T follicular helper cell (primary cell): ENCODE measurements around the gene NLGN1.

Source experiments
- DNase-seq: peaks from one replicate; pipeline ENCODE4 v3.0.0-alpha.2; 2020; ENCODE audit warnings: low read depth

NLGN1 gene

DNA sequence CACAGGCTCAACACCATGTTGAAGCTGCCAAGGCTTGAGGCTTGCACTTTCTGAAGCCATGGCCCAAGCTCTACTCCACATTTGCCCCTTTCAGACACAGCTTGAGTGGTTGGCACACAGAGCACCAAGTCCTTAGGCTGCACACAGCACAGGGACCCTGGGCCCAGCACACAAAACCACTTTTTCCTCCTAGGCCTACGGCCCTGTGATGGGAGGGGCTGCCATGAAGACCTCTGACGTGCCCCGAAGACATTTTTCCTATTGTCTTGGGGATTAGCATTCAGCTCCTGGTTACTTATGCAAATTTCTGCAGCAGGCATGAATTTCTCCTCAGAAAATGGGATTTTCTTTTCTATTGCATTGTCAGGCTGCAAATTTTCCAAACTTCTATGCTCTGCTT is 445.5 kb downstream of the NLGN1 start:
- DNase-seq = no peak

DNA sequence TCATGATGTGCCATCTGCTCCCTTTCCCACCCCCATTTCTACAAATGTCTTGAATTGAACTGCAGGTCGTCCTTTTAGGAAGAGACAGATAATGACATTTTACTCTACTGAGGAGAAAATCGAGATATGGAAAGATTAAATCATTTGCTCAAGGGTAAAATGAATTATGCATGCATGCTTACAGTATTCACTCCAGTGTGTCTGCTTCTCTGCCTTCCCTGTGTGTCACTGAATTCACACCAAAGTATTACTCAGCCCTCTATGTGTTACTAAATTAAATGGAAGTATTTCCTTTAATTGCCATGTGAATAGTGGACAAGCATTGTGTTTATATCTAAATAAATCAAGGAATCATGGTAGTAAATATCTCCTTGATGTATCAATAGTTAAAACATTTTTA is 449.0 kb downstream of the NLGN1 start:
- DNase-seq = no peak

GRCh38 chr3:173849489-173849888 is 451.9 kb downstream of the NLGN1 start:
- no peak for DNase-seq

DNA sequence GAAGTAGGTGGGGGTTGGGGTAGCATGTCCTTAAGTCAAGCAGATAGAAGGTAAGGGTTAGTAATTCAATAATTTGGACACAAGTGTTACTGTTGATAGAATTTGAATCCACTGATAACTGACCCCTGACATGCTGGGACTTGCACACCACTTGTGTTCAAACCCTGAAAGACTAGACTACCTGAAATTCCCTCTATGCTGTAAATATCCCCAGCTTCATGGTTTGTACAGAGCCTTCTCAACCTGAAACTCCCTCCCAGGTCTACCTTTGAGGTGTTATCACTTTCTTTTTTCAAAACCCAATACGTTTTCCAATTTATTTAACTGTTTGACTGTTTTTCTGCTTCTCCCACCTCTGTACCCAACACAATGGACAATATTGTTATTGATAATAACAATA is 459.6 kb downstream of the NLGN1 start:
- no peak for DNase-seq

DNA sequence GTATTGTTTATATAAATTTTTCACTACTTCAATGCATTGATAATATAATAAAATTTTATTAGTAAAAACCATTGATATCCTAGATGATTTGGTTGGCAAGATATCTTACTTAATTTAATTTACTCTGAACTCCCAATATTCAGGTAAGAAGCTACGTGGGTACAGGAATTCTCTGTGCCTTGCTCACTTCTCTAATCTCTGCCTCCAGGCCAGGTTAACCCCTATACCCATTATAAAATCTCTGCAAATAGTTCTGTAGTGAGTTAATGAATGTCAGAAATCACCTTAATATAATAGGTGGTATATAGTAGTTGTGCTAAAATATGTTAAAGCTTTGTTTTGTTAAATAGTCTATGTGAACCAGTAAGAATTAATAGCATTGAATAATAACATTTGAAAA is 465.2 kb downstream of the NLGN1 start:
- no peak for DNase-seq

GRCh38 chr3:173863551-173863950 is 466.0 kb downstream of the NLGN1 start:
- no peak for DNase-seq

- no peak for DNase-seq
These were observed 468.5 kb downstream of the NLGN1 start for GRCh38 chr3:173865900-173866498.

GRCh38 chr3:173869766-173870165 is 472.2 kb downstream of the NLGN1 start:
- no peak for DNase-seq

DNA sequence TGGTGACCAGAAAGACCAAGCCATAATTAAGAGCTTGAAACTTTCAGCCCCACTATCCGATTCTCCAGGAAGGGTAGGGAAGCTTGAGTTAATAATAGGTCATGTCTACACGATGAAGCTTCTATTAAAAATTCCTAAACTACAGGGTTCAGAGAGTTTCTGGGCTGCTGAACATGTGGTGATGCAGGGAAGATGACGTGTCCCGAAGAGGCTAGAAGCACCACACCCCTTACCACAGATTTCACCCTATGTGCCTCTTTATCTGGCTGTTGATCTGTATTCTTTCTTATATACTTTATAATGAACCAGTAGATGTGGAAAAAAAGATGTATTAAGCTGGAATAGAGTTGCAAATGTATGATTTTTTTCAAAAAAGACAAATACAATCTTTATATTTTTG is 473.4 kb downstream of the NLGN1 start:
- no peak for DNase-seq

DNA sequence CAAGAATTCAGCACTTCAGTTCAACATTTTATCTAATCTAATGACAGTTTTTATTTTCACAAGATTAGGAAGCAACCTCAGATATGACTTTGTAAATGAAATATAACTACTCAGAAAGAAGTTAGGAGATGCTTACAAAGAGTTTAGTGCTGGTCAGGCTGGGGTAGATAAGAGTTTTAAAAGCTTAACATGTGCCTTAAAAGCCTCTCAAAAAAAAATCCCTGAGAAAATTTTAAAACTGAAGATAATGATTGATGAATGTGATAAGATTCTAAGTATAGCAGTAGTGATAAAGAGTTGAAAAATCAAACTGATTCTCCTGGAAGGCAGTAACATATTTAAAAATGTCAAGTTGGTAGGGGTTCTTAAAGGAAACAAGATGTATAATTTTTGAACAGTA is 478.2 kb downstream of the NLGN1 start:
- DNase-seq = no peak

- no peak for DNase-seq
These were observed 478.9 kb downstream of the NLGN1 start for GRCh38 chr3:173876476-173876875.

- DNase-seq = no peak
These were observed 490.3 kb downstream of the NLGN1 start for GRCh38 chr3:173887888-173888287.

DNA sequence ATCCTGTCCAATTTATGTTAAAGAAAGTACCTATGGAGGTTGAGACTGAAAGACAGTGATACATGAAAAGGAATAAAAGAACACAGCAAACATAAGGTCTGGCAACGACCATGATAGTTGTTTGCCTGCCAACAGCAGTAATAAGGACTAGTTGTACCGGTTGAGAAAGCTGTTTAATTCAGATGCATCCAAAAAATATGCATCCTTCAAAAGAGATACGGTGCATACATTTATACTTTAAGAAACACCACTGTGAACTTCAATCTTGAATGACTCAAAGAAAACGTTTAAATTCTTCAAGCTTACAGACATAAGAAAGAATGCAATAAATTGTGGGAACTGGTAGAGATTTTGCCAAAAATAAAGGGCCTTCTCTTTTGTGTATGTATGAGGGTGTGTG is 492.1 kb downstream of the NLGN1 start:
- DNase-seq = no peak

DNA sequence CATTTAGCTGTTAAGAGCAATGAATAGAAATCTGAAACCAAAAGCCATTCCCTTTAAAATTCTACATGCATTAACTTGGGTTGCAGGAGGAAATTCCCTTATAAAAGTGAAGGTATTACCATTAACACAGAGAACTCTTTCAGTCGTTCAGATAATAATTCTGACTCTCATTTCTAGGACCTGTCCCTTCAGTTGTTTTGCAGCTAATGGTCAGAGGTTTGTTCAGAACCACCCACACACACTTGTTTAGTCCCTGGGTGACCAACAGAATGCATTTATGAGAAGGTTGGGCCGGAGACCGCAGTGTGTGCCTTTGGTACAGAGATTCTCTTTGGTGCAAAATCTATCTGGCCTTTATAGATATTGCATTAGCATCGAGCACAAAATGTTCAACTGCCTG is 492.5 kb downstream of the NLGN1 start:
- no peak for DNase-seq

GRCh38 chr3:173891272-173892100 is 493.9 kb downstream of the NLGN1 start:
- DNase-seq = no peak

DNA sequence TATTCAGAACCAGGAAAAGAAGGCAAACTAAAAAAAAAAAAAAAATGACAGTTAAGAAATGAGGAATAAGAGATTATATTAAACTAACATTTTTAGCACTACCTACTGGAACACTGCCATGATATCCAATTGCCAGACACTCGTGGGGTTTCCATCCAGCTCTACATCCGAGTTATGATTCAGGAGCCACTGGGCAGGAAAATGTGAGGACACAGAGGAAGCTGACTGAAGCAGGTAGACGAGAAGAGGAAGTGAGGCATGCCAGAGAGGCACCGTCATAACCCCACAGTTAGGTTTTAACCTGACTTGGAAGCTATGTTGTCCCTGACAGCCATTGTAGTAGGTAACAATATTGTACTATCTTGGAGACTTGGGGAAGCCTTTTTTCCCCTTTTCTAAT is 495.0 kb downstream of the NLGN1 start:
- no peak for DNase-seq

GRCh38 chr3:173893066-173893465 is 495.5 kb downstream of the NLGN1 start:
- DNase-seq = no peak

DNA sequence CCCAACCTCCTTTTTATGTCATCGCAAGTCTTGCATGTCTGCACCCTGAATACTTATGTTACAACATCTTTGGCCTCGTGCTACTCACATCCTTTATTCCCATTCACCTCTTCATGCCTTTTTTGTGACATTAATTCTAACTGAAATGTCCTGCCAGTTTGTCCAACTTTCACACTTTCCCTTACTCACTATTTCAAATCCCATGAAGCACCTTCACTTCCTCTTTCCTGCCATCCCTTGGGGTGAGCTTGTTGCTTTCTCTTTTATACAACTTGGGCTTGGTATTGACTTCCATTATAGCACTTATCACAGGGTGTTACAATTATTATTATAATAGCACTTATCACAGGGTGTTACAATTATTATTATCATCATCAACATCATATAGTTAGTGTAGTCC is 496.3 kb downstream of the NLGN1 start:
- no peak for DNase-seq

DNA sequence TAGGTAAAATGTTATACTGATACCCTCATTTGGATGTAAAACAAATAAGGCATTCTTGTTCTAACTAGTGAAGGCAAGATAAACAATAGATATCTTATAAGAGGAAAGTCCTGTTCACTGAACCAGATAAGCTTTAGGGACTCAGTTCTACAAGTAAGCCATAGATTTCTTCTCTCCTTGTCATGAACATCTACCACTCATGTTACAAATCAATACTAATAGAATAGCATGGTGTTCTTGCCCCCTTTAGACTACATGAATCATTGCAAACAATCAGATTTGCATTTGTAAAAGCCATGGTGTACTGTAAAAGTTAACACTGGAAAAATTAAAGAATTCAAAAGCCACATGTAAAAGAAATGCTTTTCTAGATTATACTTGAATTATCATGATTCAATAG is 500.1 kb downstream of the NLGN1 start:
- DNase-seq = no peak

GRCh38 chr3:173901649-173902048 is 504.1 kb downstream of the NLGN1 start:
- DNase-seq = no peak

DNA sequence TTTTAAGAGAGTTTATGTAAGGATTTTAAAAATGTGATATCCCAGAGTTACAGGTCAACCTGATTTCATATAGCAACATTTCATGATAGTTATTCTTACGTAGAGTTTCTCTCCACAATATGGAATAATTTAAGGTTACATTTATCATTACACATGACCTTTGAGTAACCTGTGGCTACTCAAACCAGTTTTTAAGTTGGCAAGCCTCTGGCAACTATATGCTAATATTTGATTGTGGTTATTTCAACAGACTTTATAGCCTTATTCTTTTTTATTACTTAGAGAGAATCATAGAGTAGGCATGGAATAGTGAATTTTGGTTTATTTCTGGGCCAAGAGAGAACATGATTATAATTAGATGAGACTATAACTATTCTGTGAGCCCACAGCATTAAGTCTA is 504.9 kb downstream of the NLGN1 start:
- no peak for DNase-seq

DNA sequence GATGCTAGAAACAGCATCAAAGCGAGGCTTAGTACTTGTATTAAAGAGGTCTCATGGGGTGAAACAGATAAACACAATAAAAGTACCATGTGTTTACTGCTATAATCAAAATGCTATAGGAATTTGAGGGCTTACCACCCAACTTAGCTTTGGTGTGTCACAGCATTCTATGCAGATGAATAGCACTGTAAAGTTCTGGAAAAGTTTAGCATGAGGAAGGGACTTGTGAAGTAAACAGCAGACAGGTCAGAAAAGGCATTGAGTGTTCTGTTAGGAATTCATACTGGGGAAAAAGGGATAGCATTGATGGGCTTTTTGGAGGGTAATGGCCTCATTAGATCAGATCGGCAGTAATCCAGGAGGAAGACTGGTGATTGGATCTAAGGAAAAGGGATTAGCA is 505.3 kb downstream of the NLGN1 start:
- no peak for DNase-seq

DNA sequence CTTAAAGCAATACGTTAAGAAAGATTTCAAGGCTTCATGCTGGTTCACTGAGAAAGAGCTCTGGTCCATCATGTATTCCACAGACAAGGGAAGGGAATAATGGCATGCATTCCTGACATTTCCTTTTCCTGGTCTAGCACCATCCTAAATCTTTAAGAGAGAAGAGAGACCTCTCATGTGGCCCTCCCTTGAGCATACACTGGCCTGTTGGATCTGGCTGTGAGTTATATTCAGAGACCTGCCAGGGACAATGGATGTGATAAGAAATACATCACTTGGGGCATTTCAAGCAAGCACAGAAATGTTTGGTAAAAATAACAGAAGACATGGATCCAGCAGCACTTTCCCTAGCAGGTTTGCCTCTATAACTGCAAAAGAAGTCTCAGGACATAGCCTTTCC is 507.8 kb downstream of the NLGN1 start:
- no peak for DNase-seq

GRCh38 chr3:173911446-173911845 is 513.9 kb downstream of the NLGN1 start:
- no peak for DNase-seq
